DMS114 treated with DMSO at 0.1 percent for 48 hours (cell line): Measurements from ENCODE around the gene RNF141.

ENCODE experiments used
- DNase-seq: peaks from one replicate; lab custom pipeline; 2025; ENCODE audit not compliant: unreplicated experiment; lab: John Stamatoyannopoulos, UW

RNF141 gene

GRCh38 chr11:10498426-10499250 lies 42.3 kb downstream of the RNF141 start:
- DNase-seq = no peak

DNA sequence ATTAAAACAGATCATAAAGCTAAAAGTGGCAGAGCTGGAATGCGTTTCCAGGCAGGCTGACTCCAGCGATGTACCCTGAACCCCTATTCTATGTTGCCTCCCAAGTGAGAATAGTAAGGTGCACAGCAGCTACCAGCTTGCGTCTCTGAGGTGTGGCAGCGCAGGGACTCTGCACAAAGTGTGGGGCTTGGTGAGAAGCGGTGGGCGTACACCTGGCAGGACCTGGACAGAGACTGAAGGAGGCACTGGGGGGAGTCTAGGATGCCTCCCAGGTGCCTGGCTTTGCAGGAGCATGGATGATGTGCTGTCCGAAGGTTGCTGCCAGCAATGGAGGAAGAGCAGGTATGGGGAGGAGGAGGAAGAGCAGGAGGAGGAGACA lies 43.0 kb downstream of the RNF141 start:
- DNase-seq = no peak

DNA sequence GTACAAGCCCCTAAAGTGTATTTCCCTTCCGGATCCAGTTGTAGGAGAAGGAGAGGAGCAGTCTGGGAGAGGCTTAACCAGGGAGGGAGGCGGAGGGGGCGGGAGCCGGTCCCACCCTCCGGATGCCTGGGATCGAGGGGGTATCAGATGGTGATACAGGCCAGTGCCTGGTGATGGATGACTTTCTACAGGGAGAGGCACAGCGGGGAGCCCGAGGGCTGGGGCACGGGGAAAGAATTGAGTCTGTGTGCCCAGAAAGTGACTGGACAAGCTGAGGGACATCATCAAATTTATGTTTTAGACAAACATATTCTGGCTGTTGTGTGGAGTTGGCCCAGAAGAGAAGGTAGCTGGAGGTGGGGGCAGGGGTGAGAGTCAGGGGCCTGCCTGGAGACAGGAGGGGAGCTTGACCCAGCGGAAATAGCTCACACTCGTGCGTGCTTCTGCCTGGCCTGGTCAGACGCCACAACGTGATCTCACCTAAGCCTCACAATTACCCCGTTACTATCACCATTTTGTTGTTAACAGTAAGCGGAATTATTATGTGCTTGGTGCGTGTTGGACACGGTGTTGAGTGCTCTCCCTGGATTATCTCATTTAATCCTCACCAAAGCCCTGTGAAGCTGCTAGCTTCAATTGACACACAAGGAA lies 43.5 kb downstream of the RNF141 start:
- no peak for DNase-seq

- DNase-seq = no peak
Observed at GRCh38 chr11:10496296-10496936, 44.6 kb downstream of the RNF141 start.

GRCh38 chr11:10495464-10495786 lies 45.6 kb downstream of the RNF141 start:
- no peak for DNase-seq

DNA sequence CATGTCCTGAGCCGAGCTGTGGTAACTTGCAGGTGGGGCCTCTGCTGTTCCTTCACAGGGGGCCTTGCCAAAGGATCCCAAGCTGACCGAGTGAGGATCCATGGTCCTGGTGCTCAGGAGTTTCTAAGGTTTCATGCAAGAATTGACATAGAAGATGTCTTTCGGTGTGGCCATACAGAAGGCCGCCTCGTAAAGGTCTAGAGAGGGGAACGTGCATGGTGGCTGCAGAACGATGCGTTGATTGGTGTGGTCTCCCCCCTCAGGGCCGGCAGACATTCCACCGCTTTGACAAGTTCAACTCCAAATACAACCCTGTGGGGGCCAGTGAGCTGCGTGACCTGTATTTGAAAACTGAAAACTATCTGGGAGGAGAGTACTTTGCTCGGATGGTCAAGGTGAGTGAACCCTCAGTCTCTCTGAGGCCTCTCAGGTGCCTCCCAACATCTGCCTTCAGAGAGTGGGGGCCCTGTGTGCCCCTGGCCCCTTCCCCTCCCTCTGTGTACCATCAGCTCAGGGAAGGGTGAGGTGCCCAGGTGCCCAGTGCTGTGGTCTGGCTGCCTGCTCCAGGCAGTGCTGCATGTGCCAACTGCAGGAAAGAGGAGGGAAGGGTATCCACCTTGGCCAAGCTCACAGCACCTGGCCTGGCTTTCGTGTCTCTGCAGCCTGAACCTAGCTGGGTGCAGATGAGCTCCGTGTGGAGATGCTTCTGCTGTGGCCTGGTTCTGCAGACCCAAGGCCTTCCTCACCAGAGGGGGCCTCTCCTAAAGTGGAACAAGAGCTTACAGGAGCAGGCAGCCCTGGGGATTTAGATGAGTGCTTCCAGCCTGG lies 46.1 kb downstream of the RNF141 start:
- no peak for DNase-seq

GRCh38 chr11:10493041-10493663 lies 47.8 kb downstream of the RNF141 start:
- DNase-seq = no peak

- no peak for DNase-seq
Observed at GRCh38 chr11:10492084-10492483, 48.9 kb downstream of the RNF141 start.

DNA sequence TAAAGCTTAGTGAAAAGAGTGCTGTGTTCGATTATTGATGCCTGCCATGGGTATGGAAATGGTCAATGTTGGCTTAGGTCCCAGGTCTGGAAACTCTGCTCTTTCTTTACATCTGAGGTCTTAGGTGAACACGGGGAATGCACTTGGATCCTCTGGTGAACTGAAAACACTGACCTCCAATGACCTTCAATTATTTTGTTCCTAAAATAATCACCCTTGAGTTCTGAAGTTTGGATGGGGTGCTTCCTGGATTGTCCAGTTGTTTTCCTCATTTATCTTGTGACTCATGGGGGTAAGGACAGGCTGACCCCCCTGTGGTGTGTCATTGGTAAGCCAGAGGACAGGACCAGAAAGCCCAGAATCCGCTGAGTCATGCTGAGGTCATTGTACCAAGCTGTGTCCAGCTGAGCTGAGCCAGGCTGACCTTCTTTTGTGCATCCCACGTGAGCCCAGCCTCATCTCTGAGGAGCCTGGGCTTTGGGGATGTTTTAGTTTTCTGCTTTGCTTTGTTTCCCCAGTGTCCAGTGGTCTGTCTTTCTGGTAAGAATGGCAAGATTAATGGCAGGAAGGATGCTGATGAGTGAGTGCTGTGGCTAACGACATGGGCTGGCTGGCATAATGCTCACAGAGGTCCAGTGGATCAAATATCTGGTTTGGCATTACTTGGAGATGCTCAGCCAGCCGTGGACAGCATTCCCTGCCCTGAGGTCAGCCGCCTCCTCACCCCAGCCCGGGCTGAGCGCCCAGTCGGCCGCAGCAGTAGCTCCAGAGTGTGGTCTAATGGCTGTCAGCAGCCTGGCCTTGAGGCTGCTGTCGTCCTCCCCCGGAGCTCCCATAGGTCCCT lies 50.4 kb downstream of the RNF141 start:
- DNase-seq = no peak

- DNase-seq = no peak
Observed at GRCh38 chr11:10490032-10490397, 51.0 kb downstream of the RNF141 start.

GRCh38 chr11:10488934-10489691 lies 51.9 kb downstream of the RNF141 start:
- DNase-seq = no peak

DNA sequence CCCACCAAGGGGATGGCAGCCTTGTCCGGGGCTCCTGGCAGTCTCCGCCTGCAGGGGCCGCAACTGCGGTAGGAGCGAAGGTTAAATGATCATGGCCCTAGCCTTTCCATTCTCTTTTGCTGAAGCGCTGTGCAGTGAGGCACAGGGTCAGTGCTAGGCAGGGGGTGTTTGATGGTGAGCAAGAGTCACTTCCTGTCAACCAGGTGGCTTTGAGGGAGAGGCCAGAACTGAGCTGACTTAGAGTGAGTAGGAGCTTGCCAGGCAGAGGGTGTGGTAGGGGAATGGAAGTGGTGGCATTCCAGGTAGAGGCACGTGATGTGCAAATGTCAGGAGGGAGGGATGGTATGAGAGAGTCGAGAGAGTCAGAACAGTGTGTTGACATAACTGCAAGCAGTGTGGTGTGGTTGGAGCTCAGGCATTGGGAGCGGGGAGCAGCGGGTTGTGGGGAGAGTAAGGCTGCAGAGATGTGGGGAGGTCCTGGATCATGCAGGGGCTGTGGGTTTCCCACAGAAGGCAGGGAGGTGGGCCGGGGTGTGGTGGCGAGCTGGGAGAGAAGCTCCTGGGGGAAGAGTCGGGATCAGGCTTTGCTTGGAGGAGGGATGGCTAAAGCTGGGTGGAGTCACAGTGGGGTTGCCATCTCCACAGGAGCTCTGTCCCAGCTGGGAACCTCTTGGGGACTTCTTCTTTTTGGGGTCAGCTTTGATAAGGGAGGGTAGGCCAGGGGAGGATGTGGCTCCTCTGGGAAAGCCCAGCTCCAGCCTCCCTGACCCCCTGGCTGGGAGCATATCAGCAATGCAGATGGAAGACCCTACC lies 52.7 kb downstream of the RNF141 start:
- DNase-seq = no peak

DNA sequence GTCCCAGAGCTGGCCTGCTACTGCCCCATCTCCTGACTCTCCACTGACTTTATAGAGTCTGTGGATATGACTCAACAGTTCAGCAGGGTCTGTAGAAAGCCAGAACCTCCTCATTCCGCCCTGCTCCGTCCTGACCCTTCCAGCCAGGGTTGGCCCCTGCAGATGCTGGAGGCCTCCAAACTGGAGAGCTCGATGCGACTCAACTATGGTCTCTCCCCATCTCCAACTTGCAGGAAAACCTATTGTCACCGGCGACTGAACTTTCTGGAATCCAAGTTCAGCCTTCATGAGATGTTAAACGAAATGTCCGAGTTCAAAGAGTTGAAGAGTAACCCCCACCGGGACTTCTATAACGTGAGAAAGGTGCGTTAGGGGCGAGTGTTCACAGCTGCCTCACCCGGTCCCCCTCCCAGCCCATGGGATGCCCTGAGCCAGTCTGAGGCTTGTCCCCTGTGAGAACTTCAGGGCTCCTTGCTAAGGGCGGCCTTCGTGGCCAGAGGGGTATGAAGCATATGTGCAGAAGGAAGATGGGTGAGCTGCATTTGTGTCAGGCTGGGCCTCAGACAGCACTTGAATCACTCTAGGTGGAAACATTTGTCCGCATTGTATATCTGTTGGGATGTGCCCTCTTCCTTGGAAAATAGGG lies 53.9 kb downstream of the RNF141 start:
- no peak for DNase-seq

- DNase-seq = no peak
Observed at GRCh38 chr11:10486161-10486840, 54.7 kb downstream of the RNF141 start.

DNA sequence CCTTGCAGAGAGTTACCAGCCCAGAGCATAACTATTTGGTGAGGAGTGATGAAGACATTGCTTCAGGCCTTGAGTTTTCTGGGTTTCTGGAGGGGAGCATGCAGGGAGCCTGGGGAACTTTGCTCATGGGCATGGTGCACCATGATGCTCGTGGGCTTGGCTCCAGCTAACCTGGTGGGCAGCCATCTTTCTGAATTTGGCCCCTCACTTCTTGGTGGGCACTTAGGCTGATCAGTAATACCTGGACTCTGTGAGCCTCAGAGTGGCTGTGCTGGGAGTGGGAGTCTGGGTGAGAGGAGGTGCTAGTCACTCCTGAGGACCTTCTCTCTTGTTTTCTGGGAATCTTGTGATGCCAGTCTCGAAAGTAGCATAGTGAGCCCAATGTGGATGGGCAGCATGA lies 55.3 kb downstream of the RNF141 start:
- no peak for DNase-seq

GRCh38 chr11:10484461-10485180 lies 56.4 kb downstream of the RNF141 start:
- DNase-seq = no peak

GRCh38 chr11:10483584-10483983 lies 57.4 kb downstream of the RNF141 start:
- no peak for DNase-seq
